ENCODE measurements around the gene VSTM4.

DNA sequence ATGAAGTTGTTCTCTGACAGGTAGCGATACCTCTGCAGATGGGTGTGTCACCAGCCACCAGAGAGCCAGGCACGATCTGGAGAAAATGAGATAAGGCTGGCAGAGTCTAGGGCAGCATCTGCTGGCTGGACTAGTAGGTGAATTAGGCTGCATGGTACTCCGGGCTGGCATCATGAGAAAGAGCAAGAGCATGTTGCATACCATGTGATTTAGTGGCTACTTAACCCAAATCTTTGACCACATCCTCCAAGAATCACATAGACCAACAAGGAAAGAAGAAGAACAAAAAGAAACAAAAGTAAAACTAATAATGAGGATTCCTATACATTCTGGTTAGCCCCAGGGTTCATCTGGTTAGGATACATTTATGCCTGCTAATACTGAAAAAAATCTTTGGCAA lies 41.9 kb upstream of the VSTM4 start:
- TF ChIP-seq, protein P1, sequence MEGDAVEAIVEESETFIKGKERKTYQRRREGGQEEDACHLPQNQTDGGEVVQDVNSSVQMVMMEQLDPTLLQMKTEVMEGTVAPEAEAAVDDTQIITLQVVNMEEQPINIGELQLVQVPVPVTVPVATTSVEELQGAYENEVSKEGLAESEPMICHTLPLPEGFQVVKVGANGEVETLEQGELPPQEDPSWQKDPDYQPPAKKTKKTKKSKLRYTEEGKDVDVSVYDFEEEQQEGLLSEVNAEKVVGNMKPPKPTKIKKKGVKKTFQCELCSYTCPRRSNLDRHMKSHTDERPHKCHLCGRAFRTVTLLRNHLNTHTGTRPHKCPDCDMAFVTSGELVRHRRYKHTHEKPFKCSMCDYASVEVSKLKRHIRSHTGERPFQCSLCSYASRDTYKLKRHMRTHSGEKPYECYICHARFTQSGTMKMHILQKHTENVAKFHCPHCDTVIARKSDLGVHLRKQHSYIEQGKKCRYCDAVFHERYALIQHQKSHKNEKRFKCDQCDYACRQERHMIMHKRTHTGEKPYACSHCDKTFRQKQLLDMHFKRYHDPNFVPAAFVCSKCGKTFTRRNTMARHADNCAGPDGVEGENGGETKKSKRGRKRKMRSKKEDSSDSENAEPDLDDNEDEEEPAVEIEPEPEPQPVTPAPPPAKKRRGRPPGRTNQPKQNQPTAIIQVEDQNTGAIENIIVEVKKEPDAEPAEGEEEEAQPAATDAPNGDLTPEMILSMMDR (conservative IDR thresholded peaks at IDR 0.05; ENCODE audit: low read depth in 2 of 2): no peak
- TF ChIP-seq CREB1 (CRISPR knock-in tag; IDR thresholded peaks at IDR 0.05; ENCODE audit: low read depth) (no peak), EZH2 (IDR thresholded peaks at IDR 0.05; ENCODE audit: low read depth, unreplicated experiment) (no peak), NANOG (IDR thresholded peaks at IDR 0.05; ENCODE audit: borderline replicate concordance) (no peak), POLR2AphosphoS5 (IDR thresholded peaks at IDR 0.05; ENCODE audit: low read depth) (no peak), EZH2phosphoT487 (IDR thresholded peaks at IDR 0.05; ENCODE audit: unreplicated experiment) (no peak), JUNB (IDR thresholded peaks at IDR 0.05; ENCODE audit: unreplicated experiment) (no peak), ZNF331 (CRISPR knock-in tag; IDR thresholded peaks at IDR 0.05; ENCODE audit: low read depth) (no peak), ZNF114 (CRISPR knock-in tag; IDR thresholded peaks at IDR 0.05) (no peak), STAT1 (IDR thresholded peaks at IDR 0.05; ENCODE audit: unreplicated experiment) (no peak)
- TF ChIP-seq, protein P2, sequence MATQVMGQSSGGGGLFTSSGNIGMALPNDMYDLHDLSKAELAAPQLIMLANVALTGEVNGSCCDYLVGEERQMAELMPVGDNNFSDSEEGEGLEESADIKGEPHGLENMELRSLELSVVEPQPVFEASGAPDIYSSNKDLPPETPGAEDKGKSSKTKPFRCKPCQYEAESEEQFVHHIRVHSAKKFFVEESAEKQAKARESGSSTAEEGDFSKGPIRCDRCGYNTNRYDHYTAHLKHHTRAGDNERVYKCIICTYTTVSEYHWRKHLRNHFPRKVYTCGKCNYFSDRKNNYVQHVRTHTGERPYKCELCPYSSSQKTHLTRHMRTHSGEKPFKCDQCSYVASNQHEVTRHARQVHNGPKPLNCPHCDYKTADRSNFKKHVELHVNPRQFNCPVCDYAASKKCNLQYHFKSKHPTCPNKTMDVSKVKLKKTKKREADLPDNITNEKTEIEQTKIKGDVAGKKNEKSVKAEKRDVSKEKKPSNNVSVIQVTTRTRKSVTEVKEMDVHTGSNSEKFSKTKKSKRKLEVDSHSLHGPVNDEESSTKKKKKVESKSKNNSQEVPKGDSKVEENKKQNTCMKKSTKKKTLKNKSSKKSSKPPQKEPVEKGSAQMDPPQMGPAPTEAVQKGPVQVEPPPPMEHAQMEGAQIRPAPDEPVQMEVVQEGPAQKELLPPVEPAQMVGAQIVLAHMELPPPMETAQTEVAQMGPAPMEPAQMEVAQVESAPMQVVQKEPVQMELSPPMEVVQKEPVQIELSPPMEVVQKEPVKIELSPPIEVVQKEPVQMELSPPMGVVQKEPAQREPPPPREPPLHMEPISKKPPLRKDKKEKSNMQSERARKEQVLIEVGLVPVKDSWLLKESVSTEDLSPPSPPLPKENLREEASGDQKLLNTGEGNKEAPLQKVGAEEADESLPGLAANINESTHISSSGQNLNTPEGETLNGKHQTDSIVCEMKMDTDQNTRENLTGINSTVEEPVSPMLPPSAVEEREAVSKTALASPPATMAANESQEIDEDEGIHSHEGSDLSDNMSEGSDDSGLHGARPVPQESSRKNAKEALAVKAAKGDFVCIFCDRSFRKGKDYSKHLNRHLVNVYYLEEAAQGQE (IDR thresholded peaks at IDR 0.05; ENCODE audit: unreplicated experiment): no peak
- TF ChIP-seq, protein P3, sequence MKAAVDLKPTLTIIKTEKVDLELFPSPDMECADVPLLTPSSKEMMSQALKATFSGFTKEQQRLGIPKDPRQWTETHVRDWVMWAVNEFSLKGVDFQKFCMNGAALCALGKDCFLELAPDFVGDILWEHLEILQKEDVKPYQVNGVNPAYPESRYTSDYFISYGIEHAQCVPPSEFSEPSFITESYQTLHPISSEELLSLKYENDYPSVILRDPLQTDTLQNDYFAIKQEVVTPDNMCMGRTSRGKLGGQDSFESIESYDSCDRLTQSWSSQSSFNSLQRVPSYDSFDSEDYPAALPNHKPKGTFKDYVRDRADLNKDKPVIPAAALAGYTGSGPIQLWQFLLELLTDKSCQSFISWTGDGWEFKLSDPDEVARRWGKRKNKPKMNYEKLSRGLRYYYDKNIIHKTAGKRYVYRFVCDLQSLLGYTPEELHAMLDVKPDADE (IDR thresholded peaks at IDR 0.05): no peak
- TF ChIP-seq, protein P4, sequence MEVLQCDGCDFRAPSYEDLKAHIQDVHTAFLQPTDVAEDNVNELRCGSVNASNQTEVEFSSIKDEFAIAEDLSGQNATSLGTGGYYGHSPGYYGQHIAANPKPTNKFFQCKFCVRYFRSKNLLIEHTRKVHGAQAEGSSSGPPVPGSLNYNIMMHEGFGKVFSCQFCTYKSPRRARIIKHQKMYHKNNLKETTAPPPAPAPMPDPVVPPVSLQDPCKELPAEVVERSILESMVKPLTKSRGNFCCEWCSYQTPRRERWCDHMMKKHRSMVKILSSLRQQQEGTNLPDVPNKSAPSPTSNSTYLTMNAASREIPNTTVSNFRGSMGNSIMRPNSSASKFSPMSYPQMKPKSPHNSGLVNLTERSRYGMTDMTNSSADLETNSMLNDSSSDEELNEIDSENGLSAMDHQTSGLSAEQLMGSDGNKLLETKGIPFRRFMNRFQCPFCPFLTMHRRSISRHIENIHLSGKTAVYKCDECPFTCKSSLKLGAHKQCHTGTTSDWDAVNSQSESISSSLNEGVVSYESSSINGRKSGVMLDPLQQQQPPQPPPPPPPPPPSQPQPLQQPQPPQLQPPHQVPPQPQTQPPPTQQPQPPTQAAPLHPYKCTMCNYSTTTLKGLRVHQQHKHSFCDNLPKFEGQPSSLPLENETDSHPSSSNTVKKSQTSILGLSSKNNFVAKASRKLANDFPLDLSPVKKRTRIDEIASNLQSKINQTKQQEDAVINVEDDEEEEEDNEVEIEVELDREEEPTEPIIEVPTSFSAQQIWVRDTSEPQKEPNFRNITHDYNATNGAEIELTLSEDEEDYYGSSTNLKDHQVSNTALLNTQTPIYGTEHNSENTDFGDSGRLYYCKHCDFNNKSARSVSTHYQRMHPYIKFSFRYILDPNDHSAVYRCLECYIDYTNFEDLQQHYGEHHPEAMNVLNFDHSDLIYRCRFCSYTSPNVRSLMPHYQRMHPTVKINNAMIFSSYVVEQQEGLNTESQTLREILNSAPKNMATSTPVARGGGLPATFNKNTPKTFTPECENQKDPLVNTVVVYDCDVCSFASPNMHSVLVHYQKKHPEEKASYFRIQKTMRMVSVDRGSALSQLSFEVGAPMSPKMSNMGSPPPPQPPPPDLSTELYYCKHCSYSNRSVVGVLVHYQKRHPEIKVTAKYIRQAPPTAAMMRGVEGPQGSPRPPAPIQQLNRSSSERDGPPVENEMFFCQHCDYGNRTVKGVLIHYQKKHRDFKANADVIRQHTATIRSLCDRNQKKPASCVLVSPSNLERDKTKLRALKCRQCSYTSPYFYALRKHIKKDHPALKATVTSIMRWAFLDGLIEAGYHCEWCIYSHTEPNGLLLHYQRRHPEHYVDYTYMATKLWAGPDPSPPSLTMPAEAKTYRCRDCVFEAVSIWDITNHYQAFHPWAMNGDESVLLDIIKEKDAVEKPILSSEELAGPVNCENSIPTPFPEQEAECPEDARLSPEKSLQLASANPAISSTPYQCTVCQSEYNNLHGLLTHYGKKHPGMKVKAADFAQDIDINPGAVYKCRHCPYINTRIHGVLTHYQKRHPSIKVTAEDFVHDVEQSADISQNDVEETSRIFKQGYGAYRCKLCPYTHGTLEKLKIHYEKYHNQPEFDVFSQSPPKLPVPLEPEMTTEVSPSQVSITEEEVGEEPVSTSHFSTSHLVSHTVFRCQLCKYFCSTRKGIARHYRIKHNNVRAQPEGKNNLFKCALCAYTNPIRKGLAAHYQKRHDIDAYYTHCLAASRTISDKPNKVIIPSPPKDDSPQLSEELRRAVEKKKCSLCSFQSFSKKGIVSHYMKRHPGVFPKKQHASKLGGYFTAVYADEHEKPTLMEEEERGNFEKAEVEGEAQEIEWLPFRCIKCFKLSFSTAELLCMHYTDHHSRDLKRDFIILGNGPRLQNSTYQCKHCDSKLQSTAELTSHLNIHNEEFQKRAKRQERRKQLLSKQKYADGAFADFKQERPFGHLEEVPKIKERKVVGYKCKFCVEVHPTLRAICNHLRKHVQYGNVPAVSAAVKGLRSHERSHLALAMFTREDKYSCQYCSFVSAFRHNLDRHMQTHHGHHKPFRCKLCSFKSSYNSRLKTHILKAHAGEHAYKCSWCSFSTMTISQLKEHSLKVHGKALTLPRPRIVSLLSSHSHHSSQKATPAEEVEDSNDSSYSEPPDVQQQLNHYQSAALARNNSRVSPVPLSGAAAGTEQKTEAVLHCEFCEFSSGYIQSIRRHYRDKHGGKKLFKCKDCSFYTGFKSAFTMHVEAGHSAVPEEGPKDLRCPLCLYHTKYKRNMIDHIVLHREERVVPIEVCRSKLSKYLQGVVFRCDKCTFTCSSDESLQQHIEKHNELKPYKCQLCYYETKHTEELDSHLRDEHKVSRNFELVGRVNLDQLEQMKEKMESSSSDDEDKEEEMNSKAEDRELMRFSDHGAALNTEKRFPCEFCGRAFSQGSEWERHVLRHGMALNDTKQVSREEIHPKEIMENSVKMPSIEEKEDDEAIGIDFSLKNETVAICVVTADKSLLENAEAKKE (CRISPR knock-in tag; IDR thresholded peaks at IDR 0.05): no peak

All from GM23338 (cell line).